ENCODE results near the gene ADD3. TPM values are rescaled to one million over a fixed set of nuclear protein-coding genes. Genes with fewer than 3 reads are reported as not detected.

Gene ADD3
- total and polyA plus RNA-seq, 2 of the 13 experiments (the other 11 are each of a cell fraction or from before 2014, with no cell fraction given), result 44.7 to 57.5 TPM

- H3K9me3 ChIP-seq (ENCODE audit: low read length), result no peaks in the 10 kb centered on the region
- H3K79me2 ChIP-seq (ENCODE audit: insufficient read depth, low read length), result no peaks in the 10 kb centered on the region
- peaks cover 94% of the 10 kb centered on the region for H3K4me1 ChIP-seq (ENCODE audit: insufficient read depth, low read length)
- no peak overlapping the region for H3K27ac ChIP-seq (ENCODE audit: extremely low read length, insufficient read depth, low read length)
- FAIRE-seq, result no peak
- H3K36me3 ChIP-seq (replicated peaks in 1 of 2; ENCODE audit: control insufficient read depth in 1 of 2, insufficient read depth in 2 of 2, low read length in 2 of 2), result no peaks in the 10 kb centered on the region
- no peaks in the 10 kb centered on the region for H3K27me3 ChIP-seq (ENCODE audit: control insufficient read depth in 1 of 2, insufficient read depth in 2 of 2, low read length in 2 of 2)
- ATAC-seq, result no peak
- ChIA-PET POLR2A (interaction anchor here (6.9 kb wide), 1 partner anchor 35 kb away, joined by 70 read pairs; the partner anchor contains the start of gene ADD3), CTCF (ENCODE audit: low intra/inter-chr PET ratio, low total read pairs) (no interaction called here)
- no peak for TF ChIP-seq ZMAT3 (CRISPR knock-in tag; conservative IDR thresholded peaks at IDR 0.05)
- TF ChIP-seq ZFP90 (CRISPR knock-in tag; IDR thresholded peaks at IDR 0.05; ENCODE audit: borderline replicate concordance), result no peak
- TF ChIP-seq GATA4 (IDR thresholded peaks at IDR 0.05; ENCODE audit: borderline replicate concordance, low read depth), result no peak
- no peak for TF ChIP-seq RBM39 (IDR thresholded peaks at IDR 0.05; ENCODE audit: low read depth, low read length, poor library complexity, severe bottlenecking)
- TF ChIP-seq ARID2 (CRISPR knock-in tag; IDR thresholded peaks at IDR 0.05; ENCODE audit: borderline replicate concordance), result no peak
- no peak for TF ChIP-seq MLX (CRISPR knock-in tag; IDR thresholded peaks at IDR 0.05)
- no peak for TF ChIP-seq TCF7L2 (IDR thresholded peaks at IDR 0.05; ENCODE audit: low read depth, low read length)
- TF ChIP-seq TCF7 (IDR thresholded peaks at IDR 0.05; ENCODE audit: low read depth), result no peak
- TF ChIP-seq ZFP82 (CRISPR knock-in tag; IDR thresholded peaks at IDR 0.05; ENCODE audit: borderline replicate concordance), result no peak
- no peak for TF ChIP-seq GLI4 (CRISPR knock-in tag; IDR thresholded peaks at IDR 0.05; ENCODE audit: borderline replicate concordance)
- no peak for TF ChIP-seq ZNF607 (CRISPR knock-in tag; IDR thresholded peaks at IDR 0.05; ENCODE audit: borderline replicate concordance)
- no peak for TF ChIP-seq MATR3 (CRISPR knock-in tag; IDR thresholded peaks at IDR 0.05)
- no peak for TF ChIP-seq ZNF205 (CRISPR knock-in tag; IDR thresholded peaks at IDR 0.05)
- TF ChIP-seq ZNF337 (CRISPR knock-in tag; IDR thresholded peaks at IDR 0.05; ENCODE audit: borderline replicate concordance, low read depth), result no peak
- TF ChIP-seq ZNF142 (CRISPR knock-in tag; IDR thresholded peaks at IDR 0.05), result no peak
- intact Hi-C loops (cut with micrococcal nuclease; ENCODE audit: unreplicated experiment), result no loop called here
- in situ Hi-C loops (cut with HindIII; ENCODE audit: extremely low pct_ligation_motif_present, low pct_unique_long_range_greater_than_20kb), result no loop called here
- WGBS (ENCODE audit: low lambda C conversion rate), result 45% methylated on average over 3 of the region's 3 CpGs
- H4K20me1 ChIP-seq (ENCODE audit: insufficient read depth, low read length), result no peaks in the 10 kb centered on the region
- H3K4me2 ChIP-seq (ENCODE audit: low read depth, low read length), result no peak overlapping the region
- no peak overlapping the region for H3K9ac ChIP-seq (ENCODE audit: insufficient read depth, low read depth, low read length)
- H3K4me3 ChIP-seq (replicated peaks in 1 of 3; ENCODE audit: insufficient read depth in 1 of 3, low read depth in 2 of 3, low read length in 3 of 3), result no peak overlapping the region
- DNase-seq (ENCODE audit: low spot score), result no peak
- H2AFZ ChIP-seq (ENCODE audit: low read length), result no peak overlapping the region
- no TSS peak for BruUV-seq (replicated peaks)
Observed at GRCh38 chr10:109973326-109973829, 34.4 kb upstream of the ADD3 start.

All from HepG2 (cell line).